GM19025 (cell line): ENCODE measurements around the gene MALRD1.

Experiments used
- ATAC-seq: cut with Tn5 transposase; IDR thresholded peaks from one replicate; pipeline ENCODE4 v1.9.1; 2021; ENCODE audit warnings: mild to moderate bottlenecking, low read depth, moderate library complexity; ENCODE audit not compliant: unreplicated experiment

Gene MALRD1

GRCh38 chr10:19209319-19209718 is 160.7 kb downstream of the MALRD1 start:
- ATAC-seq: no peak

DNA sequence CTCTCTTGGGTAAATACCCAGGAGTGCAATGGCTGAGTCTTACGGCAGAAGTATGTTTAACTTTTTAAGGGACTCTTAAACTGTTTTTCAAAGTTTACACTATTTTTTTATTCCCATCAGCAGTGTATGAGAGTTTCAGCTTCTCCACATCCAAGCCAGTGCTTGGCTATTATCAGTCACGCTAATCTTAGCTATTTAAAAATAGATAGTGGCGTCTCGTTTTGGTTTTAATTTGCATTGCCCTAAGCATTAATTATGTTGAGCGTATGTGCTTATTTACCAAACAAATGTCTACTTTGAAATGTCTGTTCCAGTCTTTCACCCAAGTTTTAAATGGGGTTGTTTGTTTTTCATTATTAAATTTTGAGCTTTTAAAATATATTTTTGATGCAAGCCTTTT is 164.0 kb downstream of the MALRD1 start:
- ATAC-seq: no peak

GRCh38 chr10:19221216-19221615 is 172.6 kb downstream of the MALRD1 start:
- ATAC-seq: no peak

- ATAC-seq: no peak
Observed at GRCh38 chr10:19226025-19226424, 177.4 kb downstream of the MALRD1 start.

- no peak for ATAC-seq
Observed at GRCh38 chr10:19231034-19231433, 182.4 kb downstream of the MALRD1 start.

GRCh38 chr10:19245889-19246752 is 197.5 kb downstream of the MALRD1 start:
- no peak for ATAC-seq

DNA sequence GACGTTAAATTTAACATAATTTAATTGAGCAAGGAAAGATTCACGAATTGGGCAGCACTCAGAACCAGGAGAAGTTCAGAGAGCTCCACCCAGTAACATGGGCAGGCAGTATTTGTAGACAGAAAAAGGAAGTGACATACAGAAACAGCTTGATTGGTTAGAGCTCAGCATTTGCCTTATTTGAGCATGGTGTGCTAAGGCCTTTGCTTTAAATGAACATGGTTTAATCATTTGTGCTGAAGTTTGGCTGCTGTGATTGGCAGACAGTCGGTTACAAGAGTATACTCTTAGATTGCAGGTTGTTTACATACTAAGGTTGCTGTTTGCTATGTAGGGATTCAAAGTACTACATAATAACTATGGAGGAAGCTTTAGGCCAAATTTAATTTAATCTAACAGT is 199.2 kb downstream of the MALRD1 start:
- ATAC-seq: no peak

- no peak for ATAC-seq
Observed at GRCh38 chr10:19250546-19250945, 201.9 kb downstream of the MALRD1 start.

DNA sequence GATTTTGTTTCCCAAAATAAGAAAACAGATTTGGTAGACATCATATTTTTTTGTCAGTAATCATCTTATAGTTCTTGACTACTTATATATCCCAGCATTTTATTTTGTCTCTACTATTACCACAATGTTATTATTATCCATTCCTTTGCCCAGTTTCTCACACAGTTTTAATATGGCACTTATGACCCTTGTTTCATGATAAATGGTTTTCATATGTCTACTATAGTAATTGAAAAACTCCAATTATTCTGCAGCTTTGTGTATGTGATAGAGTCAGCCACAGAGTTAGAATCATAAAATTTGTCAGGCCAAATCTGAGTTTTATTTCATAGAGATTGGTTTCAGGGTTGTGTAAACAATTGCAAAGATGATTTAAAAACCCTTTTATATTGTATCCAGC is 203.9 kb downstream of the MALRD1 start:
- ATAC-seq: no peak

- no peak for ATAC-seq
Observed at GRCh38 chr10:19256331-19256730, 207.7 kb downstream of the MALRD1 start.

DNA sequence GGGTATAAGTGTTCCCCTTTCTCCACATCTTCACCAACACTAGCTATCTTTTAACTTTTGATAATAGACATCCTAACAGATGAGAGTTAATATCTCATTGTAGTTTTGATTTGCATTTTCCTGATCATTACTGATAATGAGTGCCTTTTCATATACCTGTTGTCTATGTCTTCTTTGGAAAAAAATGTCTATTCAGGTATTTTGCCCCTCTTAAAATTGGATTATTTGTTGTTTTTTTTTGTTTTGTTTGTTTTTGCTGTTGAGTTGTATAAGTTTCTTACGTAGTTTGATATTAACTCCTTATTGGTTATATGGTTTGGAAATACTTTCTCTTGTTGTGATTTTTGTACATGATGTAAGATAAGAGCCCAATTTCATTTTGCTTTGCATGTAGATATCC is 214.7 kb downstream of the MALRD1 start:
- ATAC-seq: no peak

- ATAC-seq: no peak
Observed at GRCh38 chr10:19283285-19283684, 234.7 kb downstream of the MALRD1 start.

- no peak for ATAC-seq
Observed at GRCh38 chr10:19283786-19284185, 235.2 kb downstream of the MALRD1 start.

DNA sequence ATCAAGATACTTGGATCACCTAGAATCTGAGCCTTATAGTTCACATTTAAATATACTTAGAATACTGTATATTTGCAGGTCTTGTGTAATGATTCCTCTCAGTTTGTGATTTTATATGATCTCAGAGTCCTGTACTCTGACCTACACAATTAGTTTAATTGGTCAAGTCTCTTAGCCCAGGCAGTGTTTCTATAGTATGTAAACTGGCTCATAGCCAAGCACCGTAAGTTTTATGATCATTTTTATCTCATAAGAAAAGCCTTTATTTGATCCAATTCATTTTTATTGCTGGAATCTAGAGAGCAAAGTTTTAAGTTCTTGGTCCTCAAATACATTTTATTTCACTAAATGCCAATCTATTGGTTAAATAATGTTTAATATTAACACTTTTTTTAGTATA is 242.2 kb downstream of the MALRD1 start:
- ATAC-seq: no peak

DNA sequence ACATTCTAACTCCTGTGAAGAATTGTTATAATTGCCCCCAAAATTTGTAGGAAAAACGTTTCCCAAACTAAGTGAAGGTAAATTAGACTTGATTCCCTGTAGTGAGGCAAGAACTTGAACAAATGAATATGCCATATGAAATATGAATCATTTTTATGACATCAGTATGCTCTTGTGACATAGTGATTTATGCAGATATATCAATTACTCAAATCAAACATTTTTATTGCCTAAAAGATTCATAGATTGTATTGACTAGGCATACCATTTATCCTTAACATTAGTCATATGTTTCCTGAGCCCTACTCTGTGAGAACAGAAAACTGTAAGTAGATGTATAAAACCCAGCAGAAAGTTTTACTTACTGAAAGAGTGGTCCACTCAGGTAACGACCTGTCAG is 245.6 kb downstream of the MALRD1 start:
- ATAC-seq: no peak

DNA sequence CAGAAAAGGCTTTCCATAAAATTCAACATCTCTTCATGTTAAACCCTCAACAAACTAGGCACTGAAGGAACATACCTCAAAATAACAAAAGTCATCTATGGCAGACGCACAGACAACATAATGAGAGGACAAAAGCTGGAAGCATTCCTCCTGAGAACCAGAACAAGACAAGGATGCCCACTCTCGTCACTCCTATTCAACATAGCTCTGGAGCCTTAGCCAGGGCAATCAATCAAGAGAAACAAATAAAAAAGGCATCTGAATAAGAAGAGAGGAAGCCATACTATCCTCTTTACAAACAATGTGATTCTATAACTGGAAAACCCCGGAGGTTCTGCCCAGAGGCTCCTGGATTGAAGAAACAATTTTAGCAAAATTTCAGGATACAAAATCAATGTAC is 251.0 kb downstream of the MALRD1 start:
- no peak for ATAC-seq

- ATAC-seq: no peak
Observed at GRCh38 chr10:19302117-19302516, 253.5 kb downstream of the MALRD1 start.

- no peak for ATAC-seq
Observed at GRCh38 chr10:19310066-19310465, 261.5 kb downstream of the MALRD1 start.

- no peak for ATAC-seq
Observed at GRCh38 chr10:19316204-19316870, 267.7 kb downstream of the MALRD1 start.

DNA sequence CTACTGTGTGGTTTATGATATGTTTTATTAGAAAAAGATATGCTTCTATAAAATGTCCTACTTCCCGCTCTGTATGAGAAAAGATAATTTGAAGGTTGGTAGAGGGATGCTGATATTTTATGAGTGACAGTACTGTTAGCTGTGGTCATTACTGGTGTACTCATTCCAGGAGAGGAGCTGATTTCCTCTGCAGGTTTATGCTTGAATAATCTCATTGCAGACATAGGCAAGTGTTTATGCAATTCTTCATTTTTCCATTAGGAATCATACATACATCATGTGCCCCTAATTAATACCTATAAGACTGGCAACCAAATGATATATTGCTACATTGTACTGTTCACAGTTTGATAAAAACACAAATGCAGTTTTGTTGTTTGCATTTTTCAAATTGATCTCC is 269.4 kb downstream of the MALRD1 start:
- no peak for ATAC-seq

GRCh38 chr10:19325581-19325980 is 277.0 kb downstream of the MALRD1 start:
- no peak for ATAC-seq

GRCh38 chr10:19328582-19328981 is 280.0 kb downstream of the MALRD1 start:
- no peak for ATAC-seq
